ENCODE data around the gene PLPP1.
"Not testable (repeated sequence)": the region's sequence is repeated elsewhere in the genome, so short reads cannot be mapped to it uniquely, and the experiment has no call there.

Gene PLPP1

GRCh38 chr5:55503917-55504316 is 30.8 kb downstream of the PLPP1 start:
- not testable (repeated sequence) for DNase-seq (ENCODE audit: low read depth)

GRCh38 chr5:55502759-55503158 is 32.0 kb downstream of the PLPP1 start:
- DNase-seq (ENCODE audit: low read depth) = no peak

- DNase-seq (ENCODE audit: low read depth) = no peak
These were observed 36.3 kb downstream of the PLPP1 start for GRCh38 chr5:55498457-55498856.

DNA sequence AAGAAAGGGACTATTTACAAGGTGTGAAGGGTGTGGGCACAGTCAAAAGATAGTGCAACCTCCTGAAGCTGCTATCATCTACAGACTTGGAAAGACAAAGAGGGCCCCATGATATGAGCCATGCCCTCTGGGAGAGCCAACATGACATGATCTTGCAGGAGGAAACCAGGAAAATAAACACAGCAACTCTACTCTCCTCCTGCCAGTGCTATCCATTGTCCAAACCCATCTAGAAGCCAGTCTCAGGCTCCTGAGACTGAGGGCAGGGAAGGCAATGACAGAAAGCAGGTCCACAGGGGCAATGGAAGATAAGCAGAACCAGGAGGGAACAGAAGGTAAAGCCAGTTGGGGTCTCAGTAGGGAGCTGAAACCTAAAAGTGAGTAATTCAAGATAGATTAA is 37.1 kb downstream of the PLPP1 start:
- DNase-seq (ENCODE audit: low read depth) = no peak

DNA sequence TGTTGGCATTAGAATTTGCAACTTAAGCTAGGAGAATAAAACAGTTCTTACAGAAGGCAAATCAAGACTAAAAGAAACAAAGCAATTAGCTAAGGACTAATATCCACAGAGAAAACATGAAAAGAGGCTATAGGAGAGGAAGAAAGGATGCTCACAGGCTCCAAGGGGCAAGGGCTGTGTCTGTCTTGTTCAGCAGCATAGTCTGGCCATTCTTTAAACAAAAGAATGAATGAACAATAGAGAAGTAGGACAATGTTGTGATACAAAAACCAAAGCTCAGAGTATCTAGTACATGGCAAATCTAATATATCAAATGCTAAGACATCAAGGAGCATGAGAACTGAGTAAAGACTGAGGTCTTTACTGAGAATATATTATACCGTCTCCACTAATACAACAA is 39.5 kb downstream of the PLPP1 start:
- DNase-seq (ENCODE audit: low read depth) = no peak

GRCh38 chr5:55492449-55492848 is 42.3 kb downstream of the PLPP1 start:
- DNase-seq (ENCODE audit: low read depth) = no peak

GRCh38 chr5:55485073-55485472 is 49.7 kb downstream of the PLPP1 start:
- no peak for DNase-seq (ENCODE audit: low read depth)

DNA sequence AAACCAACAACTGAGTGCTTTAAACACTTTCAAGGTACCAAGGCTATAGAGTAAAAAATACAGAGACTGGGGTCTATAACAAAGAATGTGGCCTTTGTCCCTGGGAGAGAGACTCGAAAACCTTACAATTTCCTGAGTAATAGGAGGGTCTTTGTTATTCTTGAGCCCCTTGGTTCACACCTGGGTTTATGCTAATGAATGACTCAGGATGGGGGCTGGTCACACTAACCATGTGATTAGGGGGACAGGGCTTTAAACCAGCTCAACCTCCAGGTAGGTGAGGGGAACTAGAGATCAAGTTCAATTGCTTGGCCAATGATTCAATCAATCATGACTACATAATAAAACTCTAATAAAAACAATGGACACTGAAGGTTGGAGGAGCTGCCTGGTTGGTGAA is 50.2 kb downstream of the PLPP1 start:
- no peak for DNase-seq (ENCODE audit: low read depth)

GRCh38 chr5:55483885-55484284 is 50.9 kb downstream of the PLPP1 start:
- DNase-seq (ENCODE audit: low read depth) = no peak

GRCh38 chr5:55481293-55481855 is 53.4 kb downstream of the PLPP1 start:
- no peak for DNase-seq (ENCODE audit: low read depth)

- DNase-seq (ENCODE audit: low read depth) = peak; percentile 9
These were observed 54.0 kb downstream of the PLPP1 start for GRCh38 chr5:55480781-55481180.

DNA sequence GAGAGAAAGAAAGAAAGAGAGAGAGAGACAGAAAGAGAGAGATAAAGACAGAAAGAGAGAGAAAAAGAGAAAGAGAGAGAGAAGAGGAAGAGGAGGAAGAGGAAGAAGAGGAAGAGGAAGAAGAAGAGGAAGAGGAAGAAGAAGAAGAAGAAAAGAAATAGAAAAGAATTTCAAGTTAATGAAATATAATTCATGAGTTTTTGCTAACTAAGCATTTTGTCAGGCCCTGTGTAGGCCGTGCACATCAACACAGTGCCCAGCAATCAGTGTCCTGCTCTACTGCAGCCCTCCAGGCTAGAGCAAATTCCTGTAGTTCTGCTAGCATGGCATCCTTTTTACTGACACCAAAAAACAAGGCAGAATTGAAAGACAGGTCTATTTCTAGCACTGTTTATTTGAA is 62.1 kb downstream of the PLPP1 start:
- no peak for DNase-seq (ENCODE audit: low read depth)

- no peak for DNase-seq (ENCODE audit: low read depth)
These were observed 63.3 kb downstream of the PLPP1 start for GRCh38 chr5:55471468-55471867.

DNA sequence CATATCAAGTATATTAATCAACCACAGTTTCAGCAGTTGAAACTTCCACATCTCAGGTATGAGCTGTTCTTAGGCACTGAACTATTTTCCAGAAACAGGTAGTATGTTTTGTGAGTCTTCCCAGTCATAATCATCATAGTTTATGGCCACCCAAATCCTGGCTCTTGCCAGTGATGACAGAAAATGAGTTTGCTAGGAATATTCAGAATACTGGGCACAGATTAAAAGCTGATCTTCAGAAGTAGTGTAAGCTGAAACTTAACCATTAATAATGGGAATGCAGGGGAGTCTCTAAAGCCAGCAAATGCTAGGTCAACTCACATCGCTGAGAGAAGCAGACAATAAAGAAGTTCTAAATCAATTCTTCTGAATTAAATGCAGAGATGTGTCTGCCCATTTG is 64.5 kb downstream of the PLPP1 start:
- no peak for DNase-seq (ENCODE audit: low read depth)

DNA sequence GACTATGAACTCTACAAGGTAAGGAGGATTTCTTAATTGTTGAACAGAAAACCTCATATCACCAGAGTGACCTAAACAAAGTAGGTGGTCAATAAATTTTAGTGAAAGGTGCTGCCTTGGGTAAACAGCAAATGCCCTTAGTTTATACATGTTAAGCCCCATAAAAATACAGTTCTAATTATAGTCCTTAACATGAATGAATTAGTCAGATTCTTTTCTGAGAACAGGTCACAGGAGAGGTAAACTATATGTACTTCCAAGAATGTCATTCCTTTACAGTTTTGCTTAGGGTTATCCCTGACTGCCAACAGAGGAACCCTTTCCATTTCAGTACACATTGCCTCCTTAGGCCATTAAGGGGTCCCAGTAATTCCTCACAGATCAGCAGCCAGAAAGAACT is 64.9 kb downstream of the PLPP1 start:
- no peak for DNase-seq (ENCODE audit: low read depth)

- DNase-seq (ENCODE audit: low read depth) = no peak
These were observed 66.8 kb downstream of the PLPP1 start for GRCh38 chr5:55467862-55468551.

- no peak for DNase-seq (ENCODE audit: low read depth)
These were observed 71.2 kb downstream of the PLPP1 start for GRCh38 chr5:55463613-55464012.

- DNase-seq (ENCODE audit: low read depth) = no peak
These were observed 75.2 kb downstream of the PLPP1 start for GRCh38 chr5:55459572-55459971.

GRCh38 chr5:55456216-55456895 is 78.4 kb downstream of the PLPP1 start:
- peak; percentile 28 for DNase-seq (ENCODE audit: low read depth)

- no peak for DNase-seq (ENCODE audit: low read depth)
These were observed 80.5 kb downstream of the PLPP1 start for GRCh38 chr5:55454282-55454681.

DNA sequence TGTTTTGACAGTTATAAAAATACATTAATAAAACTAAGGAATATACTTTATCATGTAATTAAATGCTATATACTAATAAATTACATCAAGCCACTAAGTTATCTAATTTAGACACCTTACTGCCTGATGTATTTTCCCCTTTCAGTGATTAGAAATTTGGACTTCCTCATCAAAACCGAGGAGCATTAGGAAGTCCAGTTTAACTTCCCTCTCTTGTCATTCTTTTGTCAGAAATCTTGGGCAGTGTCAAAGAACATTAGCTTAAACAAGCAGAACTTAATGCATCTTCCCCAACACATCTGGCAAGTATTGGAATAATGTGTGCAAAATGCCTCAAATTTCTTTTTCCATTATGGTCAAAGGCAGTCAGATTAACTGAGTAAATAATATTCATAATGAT is 81.6 kb downstream of the PLPP1 start:
- DNase-seq (ENCODE audit: low read depth) = no peak

DNA sequence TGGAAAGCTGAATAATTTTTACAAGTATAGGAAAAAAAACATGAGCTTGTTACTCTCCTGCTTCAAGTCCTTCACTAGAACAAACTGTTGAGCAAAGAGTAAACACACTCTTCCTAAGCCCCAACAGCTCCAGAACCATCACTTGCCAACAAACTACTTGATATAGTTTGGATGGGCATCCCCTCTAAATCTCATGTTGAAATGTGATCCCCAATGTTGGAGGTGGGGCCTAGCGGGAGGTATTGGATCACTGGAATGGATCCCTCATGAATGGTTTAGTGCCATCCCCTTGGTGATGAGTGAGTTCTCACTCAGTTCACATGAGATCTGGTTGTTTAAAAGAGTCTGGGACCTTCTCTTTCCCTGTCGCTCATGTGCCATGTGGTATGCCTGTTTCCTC is 82.8 kb downstream of the PLPP1 start:
- DNase-seq (ENCODE audit: low read depth) = no peak

DNA sequence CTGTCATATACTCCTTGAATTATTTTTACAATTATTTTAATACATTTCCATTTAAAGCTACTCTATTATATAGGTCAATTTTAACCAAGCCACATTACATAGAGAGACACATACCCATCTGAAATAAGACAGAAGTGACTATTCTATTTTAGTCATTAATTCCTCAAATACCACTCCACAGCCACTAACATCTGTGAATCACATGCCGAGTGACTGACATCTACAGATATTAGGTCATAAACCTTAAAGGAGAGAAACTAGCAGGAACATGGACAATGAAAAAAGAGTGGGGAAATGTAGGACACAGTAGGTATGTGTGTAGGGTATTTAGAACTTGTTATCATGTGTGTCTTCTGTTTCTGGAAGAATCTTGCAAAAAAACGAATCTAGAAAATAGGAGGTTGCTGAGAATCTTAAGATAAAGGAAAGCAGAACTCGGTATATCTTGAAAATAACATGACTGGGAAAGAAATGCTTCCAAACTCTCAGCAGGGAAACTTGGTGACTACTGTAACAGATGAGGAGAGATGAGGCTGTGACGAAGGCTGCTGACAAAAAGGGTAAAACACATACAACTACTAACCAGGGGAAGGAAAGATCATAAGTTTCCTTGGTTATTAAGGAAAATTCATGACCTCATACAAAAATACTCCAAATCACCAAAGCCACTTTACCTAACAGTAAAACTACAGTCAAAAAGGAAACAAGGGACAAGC is 84.6 kb downstream of the PLPP1 start:
- no peak for DNase-seq (ENCODE audit: low read depth)
